Right lobe of liver (tissue), 6 donors: ENCODE results near the gene GPBAR1. TPM values are rescaled to one million over a fixed set of nuclear protein-coding genes. Genes with fewer than 3 reads are reported as not detected.

Experiments used
- ATAC-seq, 4 donors: fragments of 200-7000 bp; cut with Tn5 transposase; one replicate each; pipeline ENCODE4 v1.9.1; 2020; ENCODE audit warnings: mild to moderate bottlenecking in 4 of 4, moderate library complexity in 4 of 4
- DNase-seq, 3 donors: peaks; one replicate each; pipeline ENCODE4 v3.0.0-alpha.2; 2020
- H3K27ac ChIP-seq, 3 donors: fragments of 200-600 bp; one replicate each; pipeline ENCODE4 v1.8.0; 2022
- H3K27me3 ChIP-seq, 2 donors: fragments of 200-600 bp; one replicate each; pipeline ENCODE4 v1.8.0; 2022
- H3K36me3 ChIP-seq, 4 donors: fragments of 200-600 bp; sonication (generic) in 1 of 4; one replicate each; pipeline versions ENCODE4 v1.5.1 to v1.8.0; 2017 to 2022; ENCODE audit warnings: control low read depth in 1 of 4
- H3K4me1 ChIP-seq, 4 donors: fragments of 200-600 bp; sonication (generic) in 1 of 4; one replicate each; pipeline versions ENCODE4 v1.5.1 to v1.8.0; 2017 to 2022; ENCODE audit warnings: control low read depth in 1 of 4
- H3K4me3 ChIP-seq, 3 donors: fragments of 200-600 bp; one replicate each; pipeline ENCODE4 v1.8.0; 2022
- H3K9me3 ChIP-seq, 4 donors: fragments of 200-600 bp; sonication (generic) in 1 of 4; one replicate each; pipeline versions ENCODE4 v1.5.1 to v1.8.0; 2017 to 2022; ENCODE audit warnings: control low read depth in 1 of 4
- CTCF ChIP-seq, 4 donors: fragments of 200-600 bp in 3 of 4; fragments of 450-650 bp in 1 of 4; IDR thresholded peaks; one replicate each; pipeline versions ENCODE4 v1.5.1 to v1.8.0; 2016 to 2022; ENCODE audit warnings: antibody characterized with exemption in 4 of 4, mild to moderate bottlenecking in 2 of 4
- POLR2A ChIP-seq: fragments of 450-650 bp; IDR thresholded peaks from one replicate; pipeline ENCODE4 v1.6.1; 2017; ENCODE audit warnings: antibody characterized with exemption, mild to moderate bottlenecking
- WGBS: methylation state at CpG from one replicate; pipeline ENCODE4 v1.1.6; 2018; ENCODE audit warnings: low coverage, low lambda C conversion rate; ENCODE audit not compliant: insufficient coverage; ENCODE audit errors: missing lambda C conversion rate; 5-methylcytosine and 5-hydroxymethylcytosine counted together
- intact Hi-C, 2 donors: fragments of 100-400 bp; cut with DNase I; formaldehyde crosslinking; loops; one replicate each; pipeline versions ENCODE4 v1.11.2 to v1.14.1; 2022
- total RNA-seq, 6 experiments: library from RNA; depleted of rRNA in 2 of 6; stranded (reverse); fragments of >200 nt in 2 of 6; fragmentation: NEBNext Ultra II Directional in 3 of 6; extraction: Animal tissue kit (Norgen Biotek cat#: 25700) in 3 of 6; gene quantifications; one replicate each; pipeline versions ENCODE4 v1.1.0 to v1.2.4, GENCODE V29; 2016 to 2023
- donor health status: DM: no; HTN: yes; CAD: no.
- donor health status: DM: no; HTN: no; CAD: no.
- donor health status: DM: no; HTN: no; CAD: no.
- donor health status: DM: no; HTN: yes; CAD: no.
- donor health status: DM: no; HTN: yes; CAD: no.

GPBAR1 gene
- total RNA-seq, 6 experiments from 2014 or later = 0.56 to 3.2 (median 0.94) TPM

DNA sequence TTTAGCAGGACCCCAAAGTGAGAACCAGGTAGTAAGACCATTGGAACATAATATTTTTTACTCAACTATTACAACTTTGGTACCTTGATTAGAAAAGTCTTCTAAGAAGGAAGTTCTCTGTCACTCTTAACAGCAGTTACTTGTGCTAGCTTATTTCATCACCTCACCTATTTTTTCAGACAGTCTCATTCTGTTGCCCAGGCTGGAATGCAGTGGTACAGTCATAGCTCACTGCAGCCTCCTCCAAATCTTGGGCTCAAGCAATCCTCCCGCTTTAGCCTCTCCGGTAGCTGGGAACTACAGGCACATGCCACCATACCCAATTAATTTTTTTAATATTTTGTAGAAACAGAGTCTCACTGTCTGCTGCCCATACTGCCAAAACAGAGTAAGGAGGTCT is 25.8 kb upstream of the GPBAR1 start:
- Histone ChIP-seq H3K36me3 (peaks cover 11 to 70% (median 36%) of the 10 kb centered on the region in 4 donors), H3K9me3 (no peaks in the 10 kb centered on the region), H3K27ac (no peak overlapping the region), H3K4me3 (no peak overlapping the region), H3K27me3 (no peaks in the 10 kb centered on the region), H3K4me1 (peaks cover 0 to 7% (median 1%) of the 10 kb centered on the region in 4 donors)
- DNase-seq (no peak), ATAC-seq (no peak)
- WGBS = 82% methylated on average over 2 of the region's 2 CpGs
- intact Hi-C loops = no loop called here
- no peak for TF ChIP-seq POLR2A
- TF ChIP-seq CTCF (IDR thresholded peaks at IDR 0.05) = no peak

DNA sequence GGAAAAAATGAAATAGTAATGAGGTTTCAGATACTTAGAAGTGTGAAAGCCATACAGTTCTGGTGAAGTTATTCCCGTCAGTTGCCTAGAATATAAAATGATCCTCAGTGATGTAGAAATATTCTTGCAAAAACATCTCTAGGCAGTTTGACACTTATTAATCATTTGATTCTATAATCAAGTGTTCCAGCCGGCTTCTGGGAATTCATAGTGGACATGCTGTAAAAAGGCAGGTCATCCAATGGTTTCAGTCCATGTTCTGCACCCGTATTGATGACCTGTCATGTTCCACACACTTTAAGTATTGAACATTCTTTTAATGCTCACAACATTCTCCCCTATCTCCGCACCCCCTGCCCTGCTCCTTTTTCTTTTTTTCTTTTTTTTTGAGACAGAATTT is 24.0 kb upstream of the GPBAR1 start:
- Histone ChIP-seq H3K4me1 (no peaks in the 10 kb centered on the region), H3K9me3 (no peaks in the 10 kb centered on the region), H3K27me3 (no peaks in the 10 kb centered on the region), H3K36me3 (peaks cover 15 to 77% (median 34%) of the 10 kb centered on the region in 4 donors), H3K27ac (no peak overlapping the region), H3K4me3 (no peak overlapping the region)
- intact Hi-C loops = no loop called here
- WGBS = 94% methylated on average over 3 of the region's 4 CpGs
- TF ChIP-seq POLR2A (no peak), CTCF (IDR thresholded peaks at IDR 0.05) (no peak)
- no peak for DNase-seq
- no peak for ATAC-seq

GRCh38 chr2:218238887-218239286 is 21.9 kb upstream of the GPBAR1 start:
- no peaks in the 10 kb centered on the region for H3K9me3 ChIP-seq
- DNase-seq (no peak), ATAC-seq (peak in 2 of 4 donors; percentile 17 to 39)
- peaks cover 15 to 93% (median 34%) of the 10 kb centered on the region in 4 donors for H3K36me3 ChIP-seq
- no peaks in the 10 kb centered on the region for H3K27me3 ChIP-seq
- H3K4me1 ChIP-seq = no peaks in the 10 kb centered on the region
- H3K27ac ChIP-seq = no peak overlapping the region
- intact Hi-C loops = no loop called here
- no peak overlapping the region for H3K4me3 ChIP-seq
- WGBS = 86% methylated on average over 1 of the region's 1 CpG
- TF ChIP-seq CTCF (IDR thresholded peaks at IDR 0.05) (no peak), POLR2A (no peak)

DNA sequence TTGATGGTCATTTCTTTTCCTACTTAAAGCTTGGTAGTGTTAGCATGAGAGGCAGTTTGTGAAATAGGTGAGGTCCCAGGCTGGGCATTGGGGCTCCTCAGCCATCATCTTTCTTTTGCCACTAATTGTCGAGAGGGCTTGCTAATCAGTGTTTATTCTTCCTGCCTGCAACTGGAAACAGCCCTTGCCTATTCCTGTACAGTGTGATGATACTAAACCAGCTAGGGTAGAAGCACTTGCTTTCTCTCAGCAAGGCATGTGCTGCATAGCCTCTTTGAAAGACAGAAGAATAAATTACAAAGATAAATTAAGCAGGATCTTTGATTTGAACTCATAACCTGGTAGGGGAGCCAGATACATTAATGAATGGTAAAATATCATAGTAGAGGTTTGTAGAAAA is 16.6 kb upstream of the GPBAR1 start:
- TF ChIP-seq POLR2A = no peak
- no peak for DNase-seq
- no peak for ATAC-seq
- intact Hi-C loops = no loop called here
- no peaks in the 10 kb centered on the region for H3K27me3 ChIP-seq
- no peak overlapping the region for H3K27ac ChIP-seq
- 58% methylated on average over 1 of the region's 1 CpG for WGBS
- H3K4me3 ChIP-seq = no peak overlapping the region
- H3K4me1 ChIP-seq = no peaks in the 10 kb centered on the region
- no peaks in the 10 kb centered on the region for H3K9me3 ChIP-seq
- peaks cover 5 to 95% (median 33%) of the 10 kb centered on the region in 4 donors for H3K36me3 ChIP-seq

- DNase-seq = no peak
- Histone ChIP-seq H3K4me1 (no peaks in the 10 kb centered on the region), H3K4me3 (no peak overlapping the region), H3K36me3 (peaks cover 9 to 95% (median 33%) of the 10 kb centered on the region in 4 donors), H3K27ac (no peak overlapping the region), H3K9me3 (no peaks in the 10 kb centered on the region), H3K27me3 (no peaks in the 10 kb centered on the region)
- intact Hi-C loops = no loop called here
- WGBS = 100% methylated on average over 2 of the region's 2 CpGs
- TF ChIP-seq CTCF (IDR thresholded peaks at IDR 0.05) = no peak
- TF ChIP-seq POLR2A = no peak
- no peak for ATAC-seq
Observed at GRCh38 chr2:218244665-218245064, 16.1 kb upstream of the GPBAR1 start.
